ENCODE results near the gene KIF16B.

The KIF16B gene

DNA sequence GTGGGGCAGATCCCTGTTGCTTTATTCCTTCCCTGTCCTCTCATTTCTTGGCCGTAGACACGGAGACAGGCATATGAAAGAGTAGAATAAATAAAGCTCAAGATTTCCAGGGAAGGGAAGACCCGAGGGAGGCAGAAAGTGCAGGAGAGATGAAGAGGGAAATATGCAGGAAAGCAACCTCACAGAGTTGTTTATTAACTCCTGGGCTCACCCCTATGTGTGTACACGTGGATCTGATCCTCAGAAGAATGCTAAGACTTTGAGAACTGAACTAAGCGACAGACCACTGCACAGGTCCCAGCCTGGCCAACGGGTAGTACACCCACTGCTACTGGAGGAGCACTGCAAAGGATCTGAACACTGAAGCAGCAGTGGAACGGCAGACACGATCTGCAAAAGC is 156.2 kb downstream of the KIF16B start:
- H3K4me3 ChIP-seq (ENCODE audit: low read depth, low read length): no peak overlapping the region
- no peaks in the 10 kb centered on the region for H3K27me3 ChIP-seq (ENCODE audit: insufficient read depth, low read length)
- no peaks in the 10 kb centered on the region for H3K79me2 ChIP-seq (ENCODE audit: control insufficient read depth, insufficient read depth, low read length, unreplicated experiment)
- no peak overlapping the region for H2AFZ ChIP-seq (ENCODE audit: low read length, unreplicated experiment)
- H3K4me1 ChIP-seq (ENCODE audit: control insufficient read depth, insufficient read depth, low read length, unreplicated experiment): peaks cover 8% of the 10 kb centered on the region
- H3K27ac ChIP-seq (ENCODE audit: low read depth, low read length): no peak overlapping the region
- no peaks in the 10 kb centered on the region for H3K36me3 ChIP-seq (ENCODE audit: insufficient read depth, low read length)

DNA sequence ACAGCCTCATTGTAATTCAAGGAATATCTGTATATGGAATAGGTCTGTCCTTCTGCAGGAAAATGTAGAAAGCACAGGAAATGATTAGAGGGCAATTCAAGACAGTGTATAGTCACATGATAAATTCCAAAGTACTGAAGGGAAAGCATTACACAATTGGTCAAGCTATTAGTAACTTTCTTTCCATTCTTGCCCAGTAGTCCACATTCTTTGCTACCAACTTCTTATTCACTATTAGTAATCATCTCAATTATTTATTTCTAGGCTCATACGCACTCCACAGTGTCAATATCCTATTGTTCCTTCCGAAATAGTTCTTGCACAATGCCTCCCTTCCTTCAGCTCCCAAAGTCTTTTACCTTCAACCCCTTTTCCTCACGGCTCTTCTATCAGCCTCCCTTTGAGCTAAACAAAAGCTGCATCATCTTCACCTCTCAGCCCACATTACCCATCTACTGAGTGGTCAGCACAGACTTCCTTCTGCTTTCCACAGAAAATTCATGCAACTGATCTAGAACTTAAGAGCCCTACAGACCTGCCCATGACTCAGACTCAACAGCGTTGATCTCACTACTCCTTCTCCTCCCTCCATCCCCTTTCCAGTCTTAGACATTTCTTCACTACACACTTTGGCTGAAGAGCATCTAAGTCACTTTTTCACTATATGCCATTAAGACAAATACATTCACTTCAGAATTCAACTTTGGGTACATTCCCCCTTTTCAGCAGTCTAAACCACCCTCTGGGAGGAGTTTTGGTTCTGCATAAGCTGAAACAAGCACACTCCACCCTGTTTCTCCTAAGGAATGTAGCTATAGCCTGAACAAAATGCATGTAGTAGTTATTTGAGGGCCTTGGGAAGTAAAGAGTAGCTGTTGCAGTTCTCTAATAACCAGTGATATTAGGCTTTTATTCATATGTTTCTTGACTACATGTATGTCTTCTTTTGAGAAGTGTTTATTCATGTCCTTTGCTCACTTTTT is 157.9 kb downstream of the KIF16B start:
- H3K4me3 ChIP-seq (ENCODE audit: low read depth, low read length): no peak overlapping the region
- H3K4me1 ChIP-seq (ENCODE audit: control insufficient read depth, insufficient read depth, low read length, unreplicated experiment): peaks cover 8% of the 10 kb centered on the region
- 0 out of 2 replicates have a peak, but pooled peaks cover 3% of the 10 kb centered on the region for H3K36me3 ChIP-seq (ENCODE audit: insufficient read depth, low read length)
- H2AFZ ChIP-seq (ENCODE audit: low read length, unreplicated experiment): no peak overlapping the region
- H3K79me2 ChIP-seq (ENCODE audit: control insufficient read depth, insufficient read depth, low read length, unreplicated experiment): no peaks in the 10 kb centered on the region
- H3K27me3 ChIP-seq (ENCODE audit: insufficient read depth, low read length): no peaks in the 10 kb centered on the region
- H3K27ac ChIP-seq (ENCODE audit: low read depth, low read length): no peak overlapping the region

DNA sequence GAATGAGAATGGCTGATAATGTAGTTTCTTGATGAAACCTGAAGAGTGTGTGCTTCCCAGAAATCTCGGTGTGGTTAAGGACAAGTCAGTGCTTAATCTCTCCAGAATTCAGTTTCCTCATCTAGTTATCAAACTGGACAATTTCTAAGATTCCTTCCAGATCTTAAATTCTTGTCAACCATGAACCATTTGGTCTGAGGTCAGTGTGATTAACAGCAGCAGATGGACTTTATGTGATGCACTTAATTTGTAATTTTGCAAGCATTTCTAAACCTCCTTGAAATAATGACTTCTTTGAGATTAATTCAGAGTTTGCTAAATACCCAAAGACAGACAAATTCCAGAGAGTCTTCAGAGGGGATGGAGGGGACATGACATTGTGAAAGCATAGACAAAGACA is 160.3 kb downstream of the KIF16B start:
- no peak overlapping the region for H2AFZ ChIP-seq (ENCODE audit: low read length, unreplicated experiment)
- H3K27ac ChIP-seq (ENCODE audit: low read depth, low read length): no peak overlapping the region
- no peaks in the 10 kb centered on the region for H3K79me2 ChIP-seq (ENCODE audit: control insufficient read depth, insufficient read depth, low read length, unreplicated experiment)
- peaks cover 8% of the 10 kb centered on the region for H3K4me1 ChIP-seq (ENCODE audit: control insufficient read depth, insufficient read depth, low read length, unreplicated experiment)
- 0 out of 2 replicates have a peak, but pooled peaks cover 3% of the 10 kb centered on the region for H3K36me3 ChIP-seq (ENCODE audit: insufficient read depth, low read length)
- H3K27me3 ChIP-seq (ENCODE audit: insufficient read depth, low read length): no peaks in the 10 kb centered on the region
- H3K4me3 ChIP-seq (ENCODE audit: low read depth, low read length): no peak overlapping the region

DNA sequence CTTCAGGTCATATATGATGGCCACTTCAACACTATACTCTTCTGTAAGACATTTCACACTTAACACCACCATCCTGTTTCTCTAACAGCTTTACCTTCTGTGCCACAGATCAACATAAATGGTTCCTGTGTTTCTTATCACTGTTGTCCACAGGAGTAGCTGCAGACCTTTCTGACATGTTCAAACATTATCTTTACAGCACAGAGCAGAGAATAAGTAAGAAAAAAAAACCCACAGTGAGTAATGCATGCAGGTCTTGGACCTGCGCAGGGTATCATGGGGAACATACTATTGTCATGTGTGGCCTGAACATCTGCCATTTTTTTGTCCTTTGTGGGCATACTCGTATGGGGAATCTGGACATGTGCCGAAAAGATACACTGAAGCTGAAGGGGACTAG is 161.9 kb downstream of the KIF16B start:
- H3K4me1 ChIP-seq (ENCODE audit: control insufficient read depth, insufficient read depth, low read length, unreplicated experiment): peaks cover 8% of the 10 kb centered on the region

DNA sequence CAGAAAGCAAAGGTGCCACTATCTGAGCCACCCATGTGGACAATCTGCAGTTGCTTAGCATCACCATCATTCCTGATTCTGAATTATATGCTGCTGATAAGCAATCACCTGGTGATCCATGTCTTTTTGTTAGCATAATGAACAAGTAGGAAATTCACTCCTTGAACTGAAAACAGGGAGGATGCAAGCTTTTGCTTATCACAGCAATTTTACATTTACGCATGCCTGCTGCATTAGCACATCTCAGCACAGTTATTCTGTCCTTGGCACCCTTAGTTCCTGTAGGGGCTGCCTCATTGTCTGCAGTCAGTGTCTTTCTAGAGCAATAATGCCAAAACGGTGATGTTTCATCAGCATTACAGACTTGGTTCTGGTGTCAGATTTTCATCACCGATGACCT is 162.6 kb downstream of the KIF16B start:
- Histone ChIP-seq H3K4me3 (ENCODE audit: low read depth, low read length) (no peak overlapping the region), H2AFZ (ENCODE audit: low read length, unreplicated experiment) (no peak overlapping the region), H3K79me2 (ENCODE audit: control insufficient read depth, insufficient read depth, low read length, unreplicated experiment) (no peaks in the 10 kb centered on the region), H3K27me3 (ENCODE audit: insufficient read depth, low read length) (no peaks in the 10 kb centered on the region), H3K36me3 (ENCODE audit: insufficient read depth, low read length) (0 out of 2 replicates have a peak, but pooled peaks cover 3% of the 10 kb centered on the region), H3K27ac (ENCODE audit: low read depth, low read length) (no peak overlapping the region), H3K4me1 (ENCODE audit: control insufficient read depth, insufficient read depth, low read length, unreplicated experiment) (peaks cover 8% of the 10 kb centered on the region)

More for the DNA sequence above, 161.9 kb downstream of the KIF16B start:
- H3K27me3 ChIP-seq (ENCODE audit: insufficient read depth, low read length): no peaks in the 10 kb centered on the region
- H3K27ac ChIP-seq (ENCODE audit: low read depth, low read length): no peak overlapping the region
- no peaks in the 10 kb centered on the region for H3K79me2 ChIP-seq (ENCODE audit: control insufficient read depth, insufficient read depth, low read length, unreplicated experiment)
- no peak overlapping the region for H3K4me3 ChIP-seq (ENCODE audit: low read depth, low read length)
- no peak overlapping the region for H2AFZ ChIP-seq (ENCODE audit: low read length, unreplicated experiment)
- H3K36me3 ChIP-seq (ENCODE audit: insufficient read depth, low read length): 0 out of 2 replicates have a peak, but pooled peaks cover 3% of the 10 kb centered on the region

DNA sequence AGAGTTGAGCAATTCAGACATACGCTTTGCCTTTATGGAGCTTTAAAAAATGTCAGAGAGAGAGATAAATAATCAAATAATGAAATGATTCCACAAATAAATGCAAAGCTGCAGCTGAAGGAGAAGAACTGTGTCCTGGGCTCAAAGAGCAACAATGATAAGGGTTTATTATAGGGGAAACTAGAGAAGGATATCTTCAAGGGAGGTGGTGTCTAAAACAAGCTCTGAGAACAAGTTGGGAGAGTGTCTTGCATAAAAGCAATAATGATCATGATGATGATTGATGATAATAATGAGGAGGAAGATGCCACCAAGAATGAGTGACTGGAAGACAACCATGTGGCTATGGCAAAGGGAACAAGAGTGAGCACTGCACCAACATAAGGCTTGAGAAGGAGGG is 164.3 kb downstream of the KIF16B start:
- H3K27ac ChIP-seq (ENCODE audit: low read depth, low read length): no peak overlapping the region
- H3K36me3 ChIP-seq (ENCODE audit: insufficient read depth, low read length): 0 out of 2 replicates have a peak, but pooled peaks cover 3% of the 10 kb centered on the region

DNA sequence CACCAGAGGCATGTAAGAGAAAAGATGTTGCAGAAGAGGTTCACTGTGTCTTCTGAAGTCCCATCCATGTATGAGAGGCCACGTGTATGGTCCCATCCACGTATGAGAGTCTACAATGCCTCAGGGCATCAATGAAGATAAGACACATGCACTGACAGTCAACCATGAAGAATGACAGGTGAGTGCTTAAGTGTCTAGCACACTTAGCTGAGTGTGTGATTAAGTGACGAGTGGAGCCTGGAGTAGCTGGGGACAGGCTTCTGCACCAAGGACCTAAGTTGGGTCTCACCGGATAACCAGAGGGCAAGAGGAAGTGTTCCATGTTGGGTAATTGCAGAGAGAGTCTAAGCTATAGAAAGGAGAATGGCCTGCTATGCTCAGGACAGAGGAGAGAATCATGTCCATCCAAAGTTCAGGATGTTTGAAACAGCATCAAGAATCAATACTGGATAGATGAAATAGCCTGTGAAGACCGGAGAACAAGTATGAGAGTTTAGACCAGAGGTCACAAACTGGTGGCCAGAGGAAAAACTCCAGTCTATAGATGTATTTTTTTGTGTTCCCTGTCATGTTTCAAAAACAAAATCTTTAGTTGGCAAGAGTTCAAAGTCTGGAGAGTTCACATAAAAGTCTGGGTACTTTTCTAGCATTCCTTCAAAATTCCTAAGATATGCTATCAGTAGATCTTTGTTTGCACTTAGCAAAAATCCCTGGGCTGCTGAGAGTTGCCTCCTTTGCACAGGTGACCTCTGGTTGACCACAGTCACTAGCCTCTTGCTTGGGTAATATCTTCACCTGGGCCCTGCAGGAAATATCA is 165.8 kb downstream of the KIF16B start:
- no peaks in the 10 kb centered on the region for H3K27me3 ChIP-seq (ENCODE audit: insufficient read depth, low read length)
- H3K79me2 ChIP-seq (ENCODE audit: control insufficient read depth, insufficient read depth, low read length, unreplicated experiment): no peaks in the 10 kb centered on the region
- H3K4me1 ChIP-seq (ENCODE audit: control insufficient read depth, insufficient read depth, low read length, unreplicated experiment): no peaks in the 10 kb centered on the region
- 0 out of 2 replicates have a peak, but pooled peaks cover 3% of the 10 kb centered on the region for H3K36me3 ChIP-seq (ENCODE audit: insufficient read depth, low read length)
- H3K4me3 ChIP-seq (ENCODE audit: low read depth, low read length): no peak overlapping the region
- H3K27ac ChIP-seq (ENCODE audit: low read depth, low read length): no peak overlapping the region
- H2AFZ ChIP-seq (ENCODE audit: low read length, unreplicated experiment): no peak overlapping the region

More for the DNA sequence above, 164.3 kb downstream of the KIF16B start:
- Histone ChIP-seq H2AFZ (ENCODE audit: low read length, unreplicated experiment) (no peak overlapping the region), H3K79me2 (ENCODE audit: control insufficient read depth, insufficient read depth, low read length, unreplicated experiment) (no peaks in the 10 kb centered on the region), H3K27me3 (ENCODE audit: insufficient read depth, low read length) (no peaks in the 10 kb centered on the region), H3K4me3 (ENCODE audit: low read depth, low read length) (no peak overlapping the region), H3K4me1 (ENCODE audit: control insufficient read depth, insufficient read depth, low read length, unreplicated experiment) (no peaks in the 10 kb centered on the region)

DNA sequence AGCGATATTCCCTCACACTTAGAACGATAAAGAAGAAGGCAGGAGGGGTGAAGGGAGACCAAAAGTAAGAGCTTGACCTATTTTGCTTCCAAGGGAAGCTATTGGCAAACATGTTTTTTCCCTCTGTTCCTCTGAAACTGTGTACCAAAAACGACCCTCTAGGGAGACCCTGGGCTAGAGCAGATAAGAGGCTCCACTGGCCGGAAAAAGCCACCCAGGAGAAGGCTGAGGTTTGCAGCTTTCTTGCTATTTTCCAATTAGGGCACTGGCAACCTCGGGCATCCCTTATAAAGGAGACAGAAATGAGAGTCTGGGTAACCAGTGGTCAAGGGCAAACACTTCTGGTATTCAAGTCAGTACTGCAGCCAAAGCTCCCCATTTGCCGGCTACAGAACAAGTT is 168.0 kb downstream of the KIF16B start:
- no peak overlapping the region for H3K4me3 ChIP-seq (ENCODE audit: low read depth, low read length)
- H3K36me3 ChIP-seq (ENCODE audit: insufficient read depth, low read length): no peaks in the 10 kb centered on the region
- no peak overlapping the region for H2AFZ ChIP-seq (ENCODE audit: low read length, unreplicated experiment)
- no peaks in the 10 kb centered on the region for H3K4me1 ChIP-seq (ENCODE audit: control insufficient read depth, insufficient read depth, low read length, unreplicated experiment)
- H3K27ac ChIP-seq (ENCODE audit: low read depth, low read length): no peak overlapping the region
- H3K27me3 ChIP-seq (ENCODE audit: insufficient read depth, low read length): no peaks in the 10 kb centered on the region
- no peaks in the 10 kb centered on the region for H3K79me2 ChIP-seq (ENCODE audit: control insufficient read depth, insufficient read depth, low read length, unreplicated experiment)

DNA sequence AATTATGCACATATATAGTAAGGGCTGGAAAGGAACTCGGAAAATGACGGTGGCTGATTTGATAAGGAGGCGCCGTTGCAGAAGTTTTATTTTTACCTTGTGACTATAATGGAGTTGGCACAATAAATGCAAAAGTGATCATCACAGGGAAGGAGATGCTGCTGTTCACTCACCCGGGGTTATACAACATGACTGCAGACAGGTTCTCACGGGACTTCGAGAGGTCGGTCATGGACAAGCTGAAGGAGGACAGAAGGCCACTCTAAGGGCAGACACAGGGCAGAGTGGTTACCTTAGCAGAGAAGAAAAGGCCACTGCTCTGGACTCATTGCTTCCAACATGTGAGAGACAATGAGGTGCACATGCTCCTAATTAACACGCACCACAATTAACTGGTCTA is 168.6 kb downstream of the KIF16B start:
- Histone ChIP-seq H3K27ac (ENCODE audit: low read depth, low read length) (no peak overlapping the region), H3K27me3 (ENCODE audit: insufficient read depth, low read length) (no peaks in the 10 kb centered on the region), H2AFZ (ENCODE audit: low read length, unreplicated experiment) (no peak overlapping the region), H3K36me3 (ENCODE audit: insufficient read depth, low read length) (no peaks in the 10 kb centered on the region), H3K4me3 (ENCODE audit: low read depth, low read length) (no peak overlapping the region), H3K4me1 (ENCODE audit: control insufficient read depth, insufficient read depth, low read length, unreplicated experiment) (no peaks in the 10 kb centered on the region), H3K79me2 (ENCODE audit: control insufficient read depth, insufficient read depth, low read length, unreplicated experiment) (no peaks in the 10 kb centered on the region)

DNA sequence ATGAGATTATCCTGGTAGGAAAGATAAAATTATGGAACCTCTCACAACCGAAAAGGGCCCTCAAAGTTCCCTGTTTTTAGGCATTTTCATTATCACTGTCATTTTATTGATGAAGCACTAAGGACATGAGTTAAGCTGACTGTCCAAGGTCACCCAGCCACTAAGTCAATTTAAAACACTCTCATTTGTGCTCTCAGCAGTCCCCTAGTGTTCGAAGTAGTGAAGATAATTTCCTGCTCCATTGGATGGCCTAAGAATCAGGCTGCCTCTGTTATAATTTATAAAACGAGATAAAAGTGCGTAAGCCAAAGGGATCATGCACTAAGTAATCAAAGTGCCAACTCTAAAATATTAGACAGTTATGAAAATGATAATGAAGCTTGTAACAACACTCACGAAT is 169.1 kb downstream of the KIF16B start:
- no peak overlapping the region for H3K27ac ChIP-seq (ENCODE audit: low read depth, low read length)
- no peaks in the 10 kb centered on the region for H3K27me3 ChIP-seq (ENCODE audit: insufficient read depth, low read length)
- no peak overlapping the region for H2AFZ ChIP-seq (ENCODE audit: low read length, unreplicated experiment)
- H3K79me2 ChIP-seq (ENCODE audit: control insufficient read depth, insufficient read depth, low read length, unreplicated experiment): no peaks in the 10 kb centered on the region
- H3K4me3 ChIP-seq (ENCODE audit: low read depth, low read length): no peak overlapping the region
- H3K36me3 ChIP-seq (ENCODE audit: insufficient read depth, low read length): no peaks in the 10 kb centered on the region
- H3K4me1 ChIP-seq (ENCODE audit: control insufficient read depth, insufficient read depth, low read length, unreplicated experiment): no peaks in the 10 kb centered on the region
